GM13977 (cell line): Measurements from ENCODE around the gene ST6GALNAC3.

Source experiments
- DNase-seq: peaks from one replicate; pipeline ENCODE4 v3.0.0; 2012; ENCODE audit warnings: low spot score
- CTCF ChIP-seq: IDR thresholded peaks from 2 replicates; pipeline ENCODE4 v1.5.1; 2012; ENCODE audit warnings: mild to moderate bottlenecking, control low read depth; ENCODE audit not compliant: insufficient read depth; ENCODE audit errors: extremely low read depth, missing control alignments
- in situ Hi-C: fragments of 300-500 bp; cut with MboI; formaldehyde crosslinking; loops from one replicate; pipeline ENCODE4 v1.12.0; 2022; ENCODE audit warnings: low sequenced_read_pairs, low pct_unique_long_range_greater_than_20kb, mixed read lengths, inconsistent platforms; ENCODE audit not compliant: unreplicated experiment

Gene ST6GALNAC3

DNA sequence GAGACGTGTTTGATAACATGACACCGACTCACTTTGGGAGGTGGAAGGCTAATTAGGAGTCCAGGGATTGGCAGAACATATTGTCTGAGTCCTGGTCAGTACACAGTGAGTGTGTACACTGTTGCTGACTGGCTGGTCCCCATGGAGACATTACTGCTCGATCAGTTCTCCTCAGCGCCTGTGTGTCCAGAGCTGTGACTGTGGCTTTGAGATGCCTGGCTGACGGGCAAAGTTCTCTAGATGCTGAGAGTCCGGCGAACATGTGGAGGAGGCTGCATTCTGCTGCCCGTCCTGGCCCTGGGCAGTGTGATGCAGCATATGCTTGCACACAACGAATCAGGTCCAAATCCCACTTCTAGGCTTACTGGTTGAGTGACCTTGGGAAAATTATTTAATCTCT is 512.7 kb downstream of the ST6GALNAC3 start:
- DNase-seq, result no peak
- in situ Hi-C loops, result no loop called here
- no peak for TF ChIP-seq CTCF

- TF ChIP-seq CTCF, result no peak
- DNase-seq, result no peak
- in situ Hi-C loops, result no loop called here
Observed at GRCh38 chr1:76591461-76591860, 516.9 kb downstream of the ST6GALNAC3 start.

DNA sequence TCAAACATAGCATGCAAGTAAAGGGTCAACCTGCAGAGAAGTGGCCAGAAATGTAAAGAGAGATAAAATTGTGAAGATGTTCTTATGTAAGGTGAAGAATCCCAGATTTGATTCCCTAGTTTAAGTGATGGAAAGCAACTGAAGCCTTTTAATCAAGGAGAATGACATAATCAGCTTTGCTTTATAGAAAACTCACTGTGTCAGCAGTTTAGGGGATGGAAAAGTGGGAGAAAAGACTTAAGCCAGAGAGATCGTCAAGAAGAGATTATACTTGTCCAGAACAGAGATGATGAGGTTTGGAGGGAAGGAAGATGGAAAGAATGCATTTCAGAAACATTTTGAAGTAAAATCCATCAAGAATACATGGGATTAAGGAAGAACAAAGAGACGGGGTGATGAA is 517.4 kb downstream of the ST6GALNAC3 start:
- in situ Hi-C loops, result no loop called here
- no peak for TF ChIP-seq CTCF
- no peak for DNase-seq

- no peak for TF ChIP-seq CTCF
- no peak for DNase-seq
- in situ Hi-C loops, result no loop called here
Observed at GRCh38 chr1:76593141-76593540, 518.6 kb downstream of the ST6GALNAC3 start.

GRCh38 chr1:76593618-76594017 is 519.1 kb downstream of the ST6GALNAC3 start:
- in situ Hi-C loops, result no loop called here
- no peak for DNase-seq
- TF ChIP-seq CTCF, result no peak

GRCh38 chr1:76595024-76595423 is 520.5 kb downstream of the ST6GALNAC3 start:
- no peak for TF ChIP-seq CTCF
- in situ Hi-C loops, result no loop called here
- DNase-seq, result no peak

GRCh38 chr1:76601465-76601864 is 526.9 kb downstream of the ST6GALNAC3 start:
- in situ Hi-C loops, result no loop called here
- TF ChIP-seq CTCF, result no peak
- DNase-seq, result no peak
